Measurements from ENCODE around the gene OR1S1. TPM values are rescaled to one million over a fixed set of nuclear protein-coding genes. Genes with fewer than 3 reads are reported as not detected.
"Not testable (repeated sequence)": the region's sequence is repeated elsewhere in the genome, so short reads cannot be mapped to it uniquely, and the experiment has no call there.

The OR1S1 gene
- total RNA-seq (not detected), polyA plus RNA-seq (not detected)
- long read RNA-seq, donor 1, result 0 reads
- long read RNA-seq, donor 2, result 0 reads

- DNase-seq; H3K4me3 ChIP-seq (ENCODE audit: low read length in 2 of 2); H3K4me1 ChIP-seq (ENCODE audit: control insufficient read depth in 1 of 2, insufficient read depth in 2 of 2, low read length in 2 of 2); intact Hi-C loops (cut with DNase I); H3K27me3 ChIP-seq (ENCODE audit: control insufficient read depth in 1 of 2, insufficient read depth in 2 of 2, low read length in 1 of 2); H3K36me3 ChIP-seq (ENCODE audit: control insufficient read depth in 1 of 2, insufficient read depth in 2 of 2, low read length in 1 of 2); H3K9me3 ChIP-seq (ENCODE audit: control insufficient read depth, low read length); ATAC-seq (ENCODE audit: low FRiP score); H3K27ac ChIP-seq (ENCODE audit: low read depth in 1 of 2, low read length in 2 of 2): not testable (repeated sequence)
- WGBS, 2 donors, result 69 to 75% methylated on average over 2 of the region's 2 CpGs
These were observed at the start of gene OR1S1 for GRCh38 chr11:58212420-58212819. OR1S1 (plus strand) TSS chr11:58212720.

DNA sequence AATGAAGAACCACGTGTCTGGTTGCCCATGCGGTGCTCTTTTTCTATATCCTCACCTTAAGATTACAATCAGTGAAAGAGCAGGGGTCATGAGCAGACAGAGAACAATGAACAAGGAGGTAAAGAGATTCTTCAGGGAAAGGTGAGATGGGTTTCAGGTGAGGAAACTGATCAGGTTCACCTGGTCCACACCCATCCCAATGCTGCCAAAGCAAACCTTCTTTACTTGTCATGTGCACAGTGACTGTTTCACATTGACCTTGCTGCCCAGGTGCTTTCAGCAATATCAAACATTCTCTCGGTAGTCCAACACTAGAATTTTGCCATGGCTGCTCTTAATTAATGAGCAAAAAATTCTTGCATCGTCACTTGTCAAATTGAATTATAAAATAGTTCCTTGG, 48.1 kb upstream of the OR1S1 start:
- Histone ChIP-seq H3K36me3 (ENCODE audit: control insufficient read depth in 1 of 2, insufficient read depth in 2 of 2, low read length in 1 of 2) (no peaks in the 10 kb centered on the region), H3K9me3 (ENCODE audit: control insufficient read depth, low read length) (peaks cover 2% of the 10 kb centered on the region), H3K27ac (ENCODE audit: low read depth in 1 of 2, low read length in 2 of 2) (no peak overlapping the region), H3K4me3 (ENCODE audit: low read length in 2 of 2) (no peak overlapping the region), H3K27me3 (ENCODE audit: control insufficient read depth in 1 of 2, insufficient read depth in 2 of 2, low read length in 1 of 2) (no peaks in the 10 kb centered on the region), H3K4me1 (ENCODE audit: control insufficient read depth in 1 of 2, insufficient read depth in 2 of 2, low read length in 2 of 2) (no peaks in the 10 kb centered on the region)
- WGBS, 2 donors, result 68 to 72% methylated on average over 4 of the region's 4 CpGs
- no peak for ATAC-seq (ENCODE audit: low FRiP score)
- intact Hi-C loops (cut with DNase I), result no loop called here
- no peak for DNase-seq

- H3K27me3 ChIP-seq (ENCODE audit: control insufficient read depth in 1 of 2, insufficient read depth in 2 of 2, low read length in 1 of 2), result no peaks in the 10 kb centered on the region
- H3K4me3 ChIP-seq (ENCODE audit: low read length in 2 of 2), result no peak overlapping the region
- ATAC-seq (ENCODE audit: low FRiP score) (no peak), DNase-seq (no peak)
- 5 to 20% methylated on average over 1 of the region's 1 CpG for WGBS, 2 donors
- no peaks in the 10 kb centered on the region for H3K4me1 ChIP-seq (ENCODE audit: control insufficient read depth in 1 of 2, insufficient read depth in 2 of 2, low read length in 2 of 2)
- intact Hi-C loops (cut with DNase I), result no loop called here
- H3K36me3 ChIP-seq (ENCODE audit: control insufficient read depth in 1 of 2, insufficient read depth in 2 of 2, low read length in 1 of 2), result no peaks in the 10 kb centered on the region
- no peaks in the 10 kb centered on the region for H3K9me3 ChIP-seq (ENCODE audit: control insufficient read depth, low read length)
- no peak overlapping the region for H3K27ac ChIP-seq (ENCODE audit: low read depth in 1 of 2, low read length in 2 of 2)
These were observed 47.5 kb upstream of the OR1S1 start for GRCh38 chr11:58164990-58165389.

DNA sequence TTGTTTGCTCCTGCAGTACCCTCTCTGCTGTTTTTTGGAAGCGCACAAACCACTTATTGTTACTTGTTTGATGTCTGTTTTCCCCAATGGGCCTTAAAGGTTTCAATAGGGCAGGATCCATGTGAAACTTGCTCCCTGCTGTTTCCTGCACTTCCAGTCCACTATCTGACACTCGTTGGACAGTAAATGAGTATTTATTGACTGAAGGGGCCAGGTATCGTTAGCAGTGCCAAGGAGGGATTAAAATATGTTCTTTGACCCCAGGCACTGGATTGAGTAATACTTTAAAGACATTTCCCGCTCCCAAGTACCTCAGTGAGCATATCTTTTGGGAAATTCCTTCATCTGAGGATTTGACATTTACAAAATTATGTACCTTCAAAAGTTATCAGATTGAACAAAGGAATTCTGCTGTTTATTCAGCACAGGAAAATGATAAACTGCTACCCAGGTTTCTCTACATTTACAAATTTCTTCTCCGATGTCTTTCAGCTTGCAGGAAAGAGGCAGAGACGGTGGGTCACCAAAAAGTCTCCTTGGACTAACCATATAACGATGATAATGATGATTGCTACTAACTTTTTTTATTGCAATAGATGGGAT, 46.9 kb upstream of the OR1S1 start:
- H3K4me3 ChIP-seq (ENCODE audit: low read length in 2 of 2), result no peak overlapping the region
- H3K4me1 ChIP-seq (ENCODE audit: control insufficient read depth in 1 of 2, insufficient read depth in 2 of 2, low read length in 2 of 2), result no peaks in the 10 kb centered on the region
- H3K27me3 ChIP-seq (ENCODE audit: control insufficient read depth in 1 of 2, insufficient read depth in 2 of 2, low read length in 1 of 2), result no peaks in the 10 kb centered on the region
- H3K36me3 ChIP-seq (ENCODE audit: control insufficient read depth in 1 of 2, insufficient read depth in 2 of 2, low read length in 1 of 2), result no peaks in the 10 kb centered on the region
- 49 to 58% methylated on average over 7 of the region's 7 CpGs for WGBS, 2 donors
- ATAC-seq (ENCODE audit: low FRiP score) (no peak), DNase-seq (no peak)
- no peak overlapping the region for H3K27ac ChIP-seq (ENCODE audit: low read depth in 1 of 2, low read length in 2 of 2)
- intact Hi-C loops (cut with DNase I), result no loop called here
- no peaks in the 10 kb centered on the region for H3K9me3 ChIP-seq (ENCODE audit: control insufficient read depth, low read length)

- ATAC-seq (ENCODE audit: low FRiP score) (no peak), DNase-seq (no peak)
- Histone ChIP-seq H3K36me3 (ENCODE audit: control insufficient read depth in 1 of 2, insufficient read depth in 2 of 2, low read length in 1 of 2) (no peaks in the 10 kb centered on the region), H3K27me3 (ENCODE audit: control insufficient read depth in 1 of 2, insufficient read depth in 2 of 2, low read length in 1 of 2) (peaks cover 0 to 5% of the 10 kb centered on the region in 2 donors), H3K9me3 (ENCODE audit: control insufficient read depth, low read length) (no peaks in the 10 kb centered on the region), H3K27ac (ENCODE audit: low read depth in 1 of 2, low read length in 2 of 2) (no peak overlapping the region), H3K4me1 (ENCODE audit: control insufficient read depth in 1 of 2, insufficient read depth in 2 of 2, low read length in 2 of 2) (no peaks in the 10 kb centered on the region), H3K4me3 (ENCODE audit: low read length in 2 of 2) (no peak overlapping the region)
- intact Hi-C loops (cut with DNase I), result no loop called here
- 73 to 77% methylated on average over 5 of the region's 5 CpGs for WGBS, 2 donors
These were observed 35.0 kb upstream of the OR1S1 start for GRCh38 chr11:58177409-58178054.

- H3K9me3 ChIP-seq (ENCODE audit: control insufficient read depth, low read length), result no peaks in the 10 kb centered on the region
- WGBS, 2 donors, result 78 to 79% methylated on average over 6 of the region's 6 CpGs
- no peaks in the 10 kb centered on the region for H3K36me3 ChIP-seq (ENCODE audit: control insufficient read depth in 1 of 2, insufficient read depth in 2 of 2, low read length in 1 of 2)
- intact Hi-C loops (cut with DNase I), result no loop called here
- no peaks in the 10 kb centered on the region for H3K4me1 ChIP-seq (ENCODE audit: control insufficient read depth in 1 of 2, insufficient read depth in 2 of 2, low read length in 2 of 2)
- peaks cover 0 to 5% of the 10 kb centered on the region in 2 donors for H3K27me3 ChIP-seq (ENCODE audit: control insufficient read depth in 1 of 2, insufficient read depth in 2 of 2, low read length in 1 of 2)
- no peak overlapping the region for H3K27ac ChIP-seq (ENCODE audit: low read depth in 1 of 2, low read length in 2 of 2)
- DNase-seq (no peak), ATAC-seq (ENCODE audit: low FRiP score) (no peak)
- H3K4me3 ChIP-seq (ENCODE audit: low read length in 2 of 2), result no peak overlapping the region
These were observed 34.1 kb upstream of the OR1S1 start for GRCh38 chr11:58178444-58178843.

- Histone ChIP-seq H3K4me3 (ENCODE audit: low read length in 2 of 2) (no peak overlapping the region), H3K27ac (ENCODE audit: low read depth in 1 of 2, low read length in 2 of 2) (no peak overlapping the region), H3K4me1 (ENCODE audit: control insufficient read depth in 1 of 2, insufficient read depth in 2 of 2, low read length in 2 of 2) (no peaks in the 10 kb centered on the region), H3K27me3 (ENCODE audit: control insufficient read depth in 1 of 2, insufficient read depth in 2 of 2, low read length in 1 of 2) (peaks cover 0 to 5% of the 10 kb centered on the region in 2 donors), H3K36me3 (ENCODE audit: control insufficient read depth in 1 of 2, insufficient read depth in 2 of 2, low read length in 1 of 2) (no peaks in the 10 kb centered on the region), H3K9me3 (ENCODE audit: control insufficient read depth, low read length) (no peaks in the 10 kb centered on the region)
- no peak for DNase-seq
- ATAC-seq (ENCODE audit: low FRiP score), result no peak
- 48 to 66% methylated on average over 7 of the region's 7 CpGs for WGBS, 2 donors
- intact Hi-C loops (cut with DNase I), result no loop called here
These were observed 32.9 kb upstream of the OR1S1 start for GRCh38 chr11:58179648-58180047.

DNA sequence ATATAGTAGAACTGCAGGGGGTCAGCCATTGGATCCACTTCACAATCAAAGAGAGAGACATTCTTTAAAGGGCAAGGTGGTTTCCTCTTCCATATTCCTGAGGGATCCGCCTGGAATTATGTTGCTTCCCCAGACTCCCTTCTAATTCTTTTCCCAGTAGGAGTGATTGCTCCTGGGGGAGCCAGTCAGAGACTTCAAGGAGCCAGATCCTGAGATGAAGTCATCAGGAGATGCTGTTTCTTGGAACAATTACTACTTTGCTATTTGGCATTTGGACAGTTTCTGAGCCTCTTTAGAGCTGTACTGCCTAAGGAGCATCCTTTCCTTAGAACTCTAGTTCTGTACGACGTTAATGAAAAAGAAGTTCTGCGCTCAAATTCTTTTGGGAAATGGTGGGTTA, 25.6 kb upstream of the OR1S1 start:
- no peaks in the 10 kb centered on the region for H3K36me3 ChIP-seq (ENCODE audit: control insufficient read depth in 1 of 2, insufficient read depth in 2 of 2, low read length in 1 of 2)
- no peaks in the 10 kb centered on the region for H3K9me3 ChIP-seq (ENCODE audit: control insufficient read depth, low read length)
- intact Hi-C loops (cut with DNase I), result no loop called here
- ATAC-seq (ENCODE audit: low FRiP score) (no peak), DNase-seq (no peak)
- no peaks in the 10 kb centered on the region for H3K27me3 ChIP-seq (ENCODE audit: control insufficient read depth in 1 of 2, insufficient read depth in 2 of 2, low read length in 1 of 2)
- 89 to 92% methylated on average over 4 of the region's 4 CpGs for WGBS, 2 donors
- H3K4me3 ChIP-seq (ENCODE audit: low read length in 2 of 2), result no peak overlapping the region
- H3K27ac ChIP-seq (ENCODE audit: low read depth in 1 of 2, low read length in 2 of 2), result no peak overlapping the region
- no peaks in the 10 kb centered on the region for H3K4me1 ChIP-seq (ENCODE audit: control insufficient read depth in 1 of 2, insufficient read depth in 2 of 2, low read length in 2 of 2)

DNA sequence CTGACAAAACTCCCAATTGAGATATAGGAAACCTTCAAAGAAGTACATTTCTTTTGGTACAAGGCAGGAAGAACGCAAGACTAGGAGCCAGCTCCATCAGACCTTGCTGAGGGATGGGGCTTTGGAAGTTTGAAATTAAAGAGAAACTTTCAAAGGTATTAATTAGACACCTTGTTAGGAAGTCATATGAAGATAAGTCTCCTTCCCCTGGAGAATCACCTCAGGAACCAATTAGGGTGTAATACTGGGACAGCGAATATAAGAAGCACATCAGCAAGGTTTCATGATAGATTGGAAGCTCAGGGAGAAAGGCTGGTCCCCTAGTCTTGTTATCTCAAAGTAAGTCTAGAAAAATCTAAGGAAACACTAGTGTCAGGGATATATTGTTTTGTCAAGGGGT, 23.8 kb upstream of the OR1S1 start, which contains the start of gene OR9Q2:
Gene OR9Q2, plus strand, starts transcription at position 301 of the 400 bp plus-strand sequence. CDS start 1,421 bp downstream, outside the sequence.
- no peak within 1 kb of the TSS for H3K27ac ChIP-seq (ENCODE audit: low read depth in 1 of 2, low read length in 2 of 2)
- no peaks in the 10 kb centered on the region for H3K9me3 ChIP-seq (ENCODE audit: control insufficient read depth, low read length)
- no peak within 1 kb of the TSS for H3K4me3 ChIP-seq (ENCODE audit: low read length in 2 of 2)
- intact Hi-C loops (cut with DNase I), result no loop called here
- DNase-seq, result no peak
- ATAC-seq (ENCODE audit: low FRiP score), result no peak
- whole genome bisulfite sequencing, 2 donors, result 83 to 84% methylated on average over 2 of the region's 2 CpGs
- no peaks in the 10 kb centered on the region for H3K27me3 ChIP-seq (ENCODE audit: control insufficient read depth in 1 of 2, insufficient read depth in 2 of 2, low read length in 1 of 2)
- no peaks in the 10 kb centered on the region for H3K4me1 ChIP-seq (ENCODE audit: control insufficient read depth in 1 of 2, insufficient read depth in 2 of 2, low read length in 2 of 2)
- H3K36me3 ChIP-seq (ENCODE audit: control insufficient read depth in 1 of 2, insufficient read depth in 2 of 2, low read length in 1 of 2), result no peaks in the 10 kb centered on the region
